HG02981 (cell line): ENCODE results near the gene MTARC1.

Experiments
- ATAC-seq: cut with Tn5 transposase; IDR thresholded peaks from one replicate; pipeline ENCODE4 v1.9.1; 2021; ENCODE audit warnings: mild to moderate bottlenecking, moderate library complexity; ENCODE audit not compliant: unreplicated experiment

MTARC1 gene

DNA sequence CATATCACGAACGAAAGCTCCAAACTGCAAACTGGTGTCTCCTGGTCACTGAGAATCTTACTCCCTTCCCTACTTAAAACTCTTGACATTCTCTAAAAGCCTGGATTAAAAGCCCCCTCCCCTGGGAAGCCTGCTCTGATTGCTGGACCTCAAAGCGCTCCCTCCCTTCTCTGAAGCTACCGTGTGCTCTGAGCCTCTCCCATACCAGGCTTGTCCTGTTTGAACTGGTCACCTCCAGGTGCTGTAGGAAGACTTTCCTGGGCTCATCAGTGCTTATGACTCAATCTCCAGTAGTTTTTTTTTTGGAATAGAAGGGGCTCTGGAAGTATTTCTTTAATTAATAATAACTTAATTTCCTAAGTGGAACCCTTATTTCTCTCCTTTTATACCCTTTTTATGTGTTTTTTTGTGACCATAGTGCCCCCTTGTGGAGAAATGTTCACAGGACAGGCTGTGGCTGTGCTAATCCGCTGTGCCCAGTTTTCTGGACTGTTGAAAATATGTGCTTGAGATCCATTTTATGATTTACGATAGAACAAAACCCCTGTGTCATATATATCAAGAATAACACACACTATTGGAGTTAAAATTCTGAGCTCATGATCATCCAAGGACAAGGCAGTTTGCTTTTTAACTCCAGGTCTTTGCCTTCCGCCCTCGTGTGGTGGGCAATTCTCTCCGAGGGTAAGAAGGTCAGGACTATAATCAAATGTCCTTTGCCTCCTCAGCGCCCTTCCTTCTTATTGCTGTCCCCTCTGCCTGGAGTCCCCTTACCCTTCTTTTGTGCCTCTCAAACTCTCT is 16.9 kb downstream of the MTARC1 start:
- ATAC-seq: peak; percentile 65

GRCh38 chr1:220804202-220804586 is 17.5 kb downstream of the MTARC1 start:
- ATAC-seq: no peak

DNA sequence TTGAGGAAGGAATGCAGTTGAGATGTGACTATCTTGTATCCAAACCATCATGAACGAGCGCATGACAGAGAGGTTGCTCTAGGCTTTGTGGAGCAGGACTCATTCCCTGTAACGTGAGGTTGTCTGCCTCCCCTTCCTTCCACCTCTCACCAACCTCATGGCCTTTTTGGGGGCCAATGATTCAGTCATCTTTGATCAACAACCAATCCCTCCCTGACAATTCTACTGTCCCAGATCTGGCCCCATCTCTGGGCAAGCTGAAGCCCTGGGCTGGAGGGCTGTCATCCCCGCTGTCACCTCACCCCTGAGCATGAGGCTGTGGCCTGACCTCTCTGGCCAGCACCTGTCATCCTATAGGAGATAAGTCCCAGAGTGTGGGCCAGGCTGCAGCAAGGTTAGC is 19.7 kb downstream of the MTARC1 start:
- no peak for ATAC-seq

DNA sequence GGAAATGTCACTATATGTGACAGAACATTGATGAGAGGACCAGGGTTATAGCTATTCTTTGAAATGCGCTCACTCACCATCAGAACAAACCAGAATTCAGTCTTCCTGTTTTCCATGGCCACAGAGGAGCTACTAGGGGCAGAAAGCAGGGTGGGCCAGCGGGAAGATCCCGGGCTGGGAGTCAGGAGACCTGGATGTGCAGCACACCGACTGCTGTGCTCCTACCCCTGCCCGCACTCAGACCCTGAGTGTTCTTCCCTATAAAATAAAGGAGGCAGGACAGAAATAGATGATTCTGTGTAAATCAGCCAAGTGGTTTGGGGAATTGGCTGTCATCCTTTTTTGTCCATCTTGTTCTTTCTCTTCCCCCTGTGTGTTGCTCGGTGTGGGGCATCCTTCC is 21.0 kb downstream of the MTARC1 start:
- no peak for ATAC-seq

- no peak for ATAC-seq
Measured at GRCh38 chr1:220808345-220809186, 21.9 kb downstream of the MTARC1 start.

- ATAC-seq: no peak
Measured at GRCh38 chr1:220809187-220809550, 22.5 kb downstream of the MTARC1 start.

GRCh38 chr1:220809704-220810103 is 23.0 kb downstream of the MTARC1 start:
- no peak for ATAC-seq

GRCh38 chr1:220810179-220810653 is 23.5 kb downstream of the MTARC1 start:
- ATAC-seq: peak; percentile 93

DNA sequence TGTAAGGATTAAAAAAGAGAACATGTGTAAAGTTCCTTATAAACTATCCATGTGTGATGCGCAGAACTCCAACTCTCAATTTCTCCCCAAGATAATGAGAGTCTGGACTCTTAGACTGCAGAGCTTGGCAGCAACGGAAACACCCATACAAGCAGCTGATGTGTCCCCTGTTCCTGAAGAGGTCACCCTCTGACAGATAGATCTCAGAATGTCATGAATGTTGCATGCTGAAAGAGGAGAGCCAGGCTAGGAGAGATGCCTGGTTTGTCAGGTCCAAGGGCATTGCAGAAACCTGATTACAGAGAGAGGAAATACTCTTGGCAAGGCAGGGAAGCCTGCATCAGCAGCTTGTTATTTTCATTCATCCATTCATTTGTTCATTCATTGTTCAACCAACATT is 24.2 kb downstream of the MTARC1 start:
- no peak for ATAC-seq

- no peak for ATAC-seq
Measured at GRCh38 chr1:220811695-220812094, 25.0 kb downstream of the MTARC1 start.

DNA sequence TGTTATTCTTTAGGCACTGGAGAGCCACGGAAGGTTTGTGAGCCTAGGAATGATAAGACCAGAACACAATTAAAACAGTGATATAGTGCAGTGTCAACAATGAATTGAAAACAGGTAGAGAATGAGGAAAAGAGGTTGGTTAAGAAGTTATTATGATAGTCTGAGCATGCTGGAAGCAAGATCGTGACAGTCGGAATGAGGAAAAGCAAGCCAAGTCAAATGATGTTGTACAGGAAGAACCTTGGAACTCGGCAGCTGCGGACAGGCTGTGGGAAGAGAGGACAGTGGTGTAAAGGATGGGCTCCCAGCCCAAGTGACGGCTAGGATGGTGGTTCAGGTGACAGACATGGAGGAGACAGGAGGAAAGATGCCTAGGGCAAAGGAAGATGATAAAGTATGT is 25.6 kb downstream of the MTARC1 start:
- no peak for ATAC-seq

- no peak for ATAC-seq
Measured at GRCh38 chr1:220813013-220813412, 26.3 kb downstream of the MTARC1 start.

GRCh38 chr1:220815409-220815808 is 28.7 kb downstream of the MTARC1 start:
- ATAC-seq: no peak

DNA sequence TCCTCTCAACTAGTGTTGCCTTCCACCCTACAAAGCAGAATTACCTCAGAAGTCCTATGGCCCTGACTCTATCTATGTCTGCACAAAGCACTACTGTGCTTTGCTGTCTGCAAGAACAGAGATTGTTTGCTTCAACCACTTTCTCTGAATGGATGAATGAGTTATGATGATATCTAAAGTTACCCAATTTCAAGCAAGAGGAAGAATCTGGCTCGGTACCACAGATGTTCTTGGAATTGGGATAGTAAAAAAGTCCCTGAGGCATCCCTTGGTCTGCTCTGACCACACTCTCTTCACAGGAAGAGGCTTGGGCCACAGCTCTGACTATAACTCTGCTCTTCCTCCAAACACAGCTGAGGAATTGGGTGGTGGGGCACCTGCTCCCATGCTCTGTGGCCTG is 31.2 kb downstream of the MTARC1 start:
- ATAC-seq: no peak

- ATAC-seq: no peak
Measured at GRCh38 chr1:220818421-220819173, 31.9 kb downstream of the MTARC1 start.

- ATAC-seq: no peak
Measured at GRCh38 chr1:220819467-220820026, 32.8 kb downstream of the MTARC1 start.

DNA sequence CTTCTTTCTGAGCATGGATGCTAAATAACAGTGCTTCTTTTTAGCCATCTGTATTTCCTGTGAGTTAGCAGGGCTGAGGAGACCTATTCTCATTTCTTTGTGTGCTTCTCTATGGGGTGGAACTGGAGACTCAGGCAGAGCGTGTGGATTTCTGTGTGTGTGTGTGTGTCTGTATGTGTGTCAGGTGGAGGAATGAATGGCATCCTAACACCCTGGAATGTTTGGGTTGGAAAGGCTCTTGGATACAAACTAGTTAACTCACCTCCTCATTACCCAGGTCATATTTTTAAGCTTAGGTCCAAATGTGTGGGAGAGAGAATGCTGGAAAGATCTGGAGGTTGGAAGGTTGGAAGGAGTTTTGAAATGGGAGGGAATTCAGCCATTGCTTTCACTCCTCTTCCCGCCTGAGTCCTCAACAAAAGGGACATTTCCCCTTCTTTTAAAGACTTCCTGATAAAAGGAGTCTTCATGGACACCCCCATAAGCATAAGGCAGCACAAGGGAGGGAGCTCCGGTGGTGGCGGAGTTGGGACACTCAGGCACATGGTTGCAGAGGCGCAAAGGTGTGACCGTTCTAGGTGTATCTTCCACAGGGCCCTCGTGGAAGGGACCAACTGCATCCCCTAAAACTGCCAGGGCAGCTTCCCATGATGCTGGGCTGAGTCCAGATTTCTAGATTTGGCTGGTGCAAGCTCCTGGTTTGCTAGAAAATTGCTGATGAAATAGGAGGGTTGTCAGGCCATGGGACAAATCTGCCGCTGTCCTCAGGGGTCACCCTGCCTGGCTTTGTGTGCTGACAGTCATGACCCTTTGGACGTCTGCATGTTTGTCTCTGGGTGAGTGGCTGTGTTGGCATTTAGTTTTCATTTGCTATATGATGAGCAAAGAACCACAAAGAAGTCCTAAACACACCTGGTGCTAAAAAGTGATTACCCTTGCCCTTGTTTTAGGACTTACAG is 37.6 kb downstream of the MTARC1 start:
- no peak for ATAC-seq

GRCh38 chr1:220825819-220826551 is 39.3 kb downstream of the MTARC1 start:
- no peak for ATAC-seq

DNA sequence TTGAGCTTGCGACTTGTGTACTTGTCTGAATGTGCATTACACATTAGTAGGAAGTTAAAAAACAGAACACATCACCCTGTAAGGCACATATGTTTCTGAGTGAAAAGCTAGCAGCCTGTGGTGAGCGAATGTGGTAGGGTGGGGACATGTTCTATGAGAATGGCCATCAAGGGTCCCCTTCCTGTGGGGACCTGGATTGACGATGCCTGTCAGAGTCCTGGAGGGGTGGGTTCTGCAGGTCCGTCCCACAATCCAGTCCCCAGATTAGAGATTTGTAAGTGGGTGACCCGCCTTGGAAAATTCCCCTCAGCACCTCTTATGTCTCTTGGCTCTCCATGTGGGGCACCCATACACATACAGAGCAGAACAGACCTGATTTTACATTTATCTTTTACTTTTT is 40.0 kb downstream of the MTARC1 start:
- ATAC-seq: no peak
